ENCODE data around the gene NANOGP8. TPM values are rescaled to one million over a fixed set of nuclear protein-coding genes. Genes with fewer than 3 reads are reported as not detected.
"Not testable (repeated sequence)": the region's sequence is repeated elsewhere in the genome, so short reads cannot be mapped to it uniquely, and the experiment has no call there.

NANOGP8 gene
- total RNA-seq, 1 experiment from 2014 or later: not detected

- H2AFZ ChIP-seq (ENCODE audit: low read length): no peak overlapping the region
- DNase-seq: no peak
- H3K9ac ChIP-seq (ENCODE audit: low read length): no peak overlapping the region
- no peaks in the 10 kb centered on the region for H3K9me2 ChIP-seq (replicated peaks; ENCODE audit: insufficient read depth, low read length)
- no peaks in the 10 kb centered on the region for H3K27me3 ChIP-seq (ENCODE audit: low read length)
- no peak overlapping the region for H3K4me3 ChIP-seq (ENCODE audit: low read length)
- no peaks in the 10 kb centered on the region for H3K4me1 ChIP-seq (ENCODE audit: low read length)
- H3K36me3 ChIP-seq (ENCODE audit: insufficient read depth, low read length): no peaks in the 10 kb centered on the region
- no peaks in the 10 kb centered on the region for H3K79me2 ChIP-seq (ENCODE audit: low read length)
- H3K9me3 ChIP-seq (ENCODE audit: low read length): no peaks in the 10 kb centered on the region
- no peaks in the 10 kb centered on the region for H4K20me1 ChIP-seq (ENCODE audit: insufficient read depth, low read depth, low read length)
- H3K4me2 ChIP-seq (ENCODE audit: low read depth, low read length, poor library complexity, severe bottlenecking): no peak overlapping the region
- H3K27ac ChIP-seq (ENCODE audit: low read length): no peak overlapping the region
These were observed 5.2 kb upstream of the NANOGP8 start for GRCh38 chr15:35090104-35090807.

GRCh38 chr15:35089551-35089950 is 4.5 kb upstream of the NANOGP8 start:
- Histone ChIP-seq H3K4me1 (ENCODE audit: low read length) (no peaks in the 10 kb centered on the region), H3K27me3 (ENCODE audit: low read length) (no peaks in the 10 kb centered on the region), H2AFZ (ENCODE audit: low read length) (no peak overlapping the region), H3K9me2 (replicated peaks; ENCODE audit: insufficient read depth, low read length) (no peaks in the 10 kb centered on the region), H3K79me2 (ENCODE audit: low read length) (no peaks in the 10 kb centered on the region), H3K36me3 (ENCODE audit: insufficient read depth, low read length) (no peaks in the 10 kb centered on the region), H3K4me3 (ENCODE audit: low read length) (no peak overlapping the region), H3K4me2 (ENCODE audit: low read depth, low read length, poor library complexity, severe bottlenecking) (no peak overlapping the region), H3K9me3 (ENCODE audit: low read length) (no peaks in the 10 kb centered on the region), H4K20me1 (ENCODE audit: insufficient read depth, low read depth, low read length) (no peaks in the 10 kb centered on the region), H3K27ac (ENCODE audit: low read length) (no peak overlapping the region), H3K9ac (ENCODE audit: low read length) (no peak overlapping the region)
- no peak for DNase-seq

GRCh38 chr15:35088329-35088728 is 3.2 kb upstream of the NANOGP8 start:
- Histone ChIP-seq H4K20me1 (ENCODE audit: insufficient read depth, low read depth, low read length) (no peaks in the 10 kb centered on the region), H3K27me3 (ENCODE audit: low read length) (no peaks in the 10 kb centered on the region), H3K36me3 (ENCODE audit: insufficient read depth, low read length) (no peaks in the 10 kb centered on the region), H3K79me2 (ENCODE audit: low read length) (no peaks in the 10 kb centered on the region), H2AFZ (ENCODE audit: low read length) (no peak overlapping the region), H3K4me2 (ENCODE audit: low read depth, low read length, poor library complexity, severe bottlenecking) (no peak overlapping the region), H3K4me1 (ENCODE audit: low read length) (no peaks in the 10 kb centered on the region), H3K9me2 (replicated peaks; ENCODE audit: insufficient read depth, low read length) (no peaks in the 10 kb centered on the region), H3K4me3 (ENCODE audit: low read length) (no peak overlapping the region), H3K27ac (ENCODE audit: low read length) (no peak overlapping the region), H3K9ac (ENCODE audit: low read length) (no peak overlapping the region), H3K9me3 (ENCODE audit: low read length) (no peaks in the 10 kb centered on the region)
- no peak for DNase-seq

- no peak overlapping the region for H3K4me2 ChIP-seq (ENCODE audit: low read depth, low read length, poor library complexity, severe bottlenecking)
- DNase-seq: no peak
- no peak overlapping the region for H3K27ac ChIP-seq (ENCODE audit: low read length)
- no peaks in the 10 kb centered on the region for H3K9me3 ChIP-seq (ENCODE audit: low read length)
- H2AFZ ChIP-seq (ENCODE audit: low read length): no peak overlapping the region
- no peak overlapping the region for H3K9ac ChIP-seq (ENCODE audit: low read length)
- no peaks in the 10 kb centered on the region for H3K36me3 ChIP-seq (ENCODE audit: insufficient read depth, low read length)
- no peaks in the 10 kb centered on the region for H3K27me3 ChIP-seq (ENCODE audit: low read length)
- H4K20me1 ChIP-seq (ENCODE audit: insufficient read depth, low read depth, low read length): no peaks in the 10 kb centered on the region
- H3K9me2 ChIP-seq (replicated peaks; ENCODE audit: insufficient read depth, low read length): no peaks in the 10 kb centered on the region
- H3K79me2 ChIP-seq (ENCODE audit: low read length): no peaks in the 10 kb centered on the region
- no peaks in the 10 kb centered on the region for H3K4me1 ChIP-seq (ENCODE audit: low read length)
- no peak overlapping the region for H3K4me3 ChIP-seq (ENCODE audit: low read length)
These were observed 2.7 kb upstream of the NANOGP8 start for GRCh38 chr15:35087759-35088158.

GRCh38 chr15:35082371-35083348 is 2.4 kb downstream of the NANOGP8 start:
- H3K9ac ChIP-seq (ENCODE audit: low read length); H3K9me2 ChIP-seq (replicated peaks; ENCODE audit: insufficient read depth, low read length); H3K27ac ChIP-seq (ENCODE audit: low read length); H3K4me3 ChIP-seq (ENCODE audit: low read length); H3K4me2 ChIP-seq (ENCODE audit: low read depth, low read length, poor library complexity, severe bottlenecking); H3K9me3 ChIP-seq (ENCODE audit: low read length); H3K36me3 ChIP-seq (ENCODE audit: insufficient read depth, low read length); H3K27me3 ChIP-seq (ENCODE audit: low read length); DNase-seq; H3K4me1 ChIP-seq (ENCODE audit: low read length); H3K79me2 ChIP-seq (ENCODE audit: low read length); H2AFZ ChIP-seq (ENCODE audit: low read length); H4K20me1 ChIP-seq (ENCODE audit: insufficient read depth, low read depth, low read length): not testable (repeated sequence)

GRCh38 chr15:35081626-35082365 is 3.3 kb downstream of the NANOGP8 start:
- H3K27me3 ChIP-seq (ENCODE audit: low read length); H3K27ac ChIP-seq (ENCODE audit: low read length); H3K9me3 ChIP-seq (ENCODE audit: low read length); H3K79me2 ChIP-seq (ENCODE audit: low read length); H3K9me2 ChIP-seq (replicated peaks; ENCODE audit: insufficient read depth, low read length); H2AFZ ChIP-seq (ENCODE audit: low read length); H4K20me1 ChIP-seq (ENCODE audit: insufficient read depth, low read depth, low read length); H3K4me1 ChIP-seq (ENCODE audit: low read length); H3K36me3 ChIP-seq (ENCODE audit: insufficient read depth, low read length); H3K4me2 ChIP-seq (ENCODE audit: low read depth, low read length, poor library complexity, severe bottlenecking); H3K9ac ChIP-seq (ENCODE audit: low read length); H3K4me3 ChIP-seq (ENCODE audit: low read length); DNase-seq: not testable (repeated sequence)

GRCh38 chr15:35080226-35080625 is 4.9 kb downstream of the NANOGP8 start:
- Histone ChIP-seq H3K9ac (ENCODE audit: low read length) (no peak overlapping the region), H3K9me2 (replicated peaks; ENCODE audit: insufficient read depth, low read length) (no peaks in the 10 kb centered on the region), H3K4me3 (ENCODE audit: low read length) (no peak overlapping the region), H3K4me1 (ENCODE audit: low read length) (no peaks in the 10 kb centered on the region), H3K9me3 (ENCODE audit: low read length) (no peaks in the 10 kb centered on the region), H3K36me3 (ENCODE audit: insufficient read depth, low read length) (no peaks in the 10 kb centered on the region), H3K27me3 (ENCODE audit: low read length) (no peaks in the 10 kb centered on the region), H3K4me2 (ENCODE audit: low read depth, low read length, poor library complexity, severe bottlenecking) (no peak overlapping the region), H3K79me2 (ENCODE audit: low read length) (no peaks in the 10 kb centered on the region), H2AFZ (ENCODE audit: low read length) (no peak overlapping the region), H4K20me1 (ENCODE audit: insufficient read depth, low read depth, low read length) (no peaks in the 10 kb centered on the region), H3K27ac (ENCODE audit: low read length) (no peak overlapping the region)
- DNase-seq: no peak

Measured in Karpas-422 (cell line).